CD4-positive, alpha-beta T cell treated with Interleukin-4 for 1 hour (primary cell): ENCODE results near the gene MBD5.
"Not testable (repeated sequence)": the region's sequence is repeated elsewhere in the genome, so short reads cannot be mapped to it uniquely, and the experiment has no call there.

Experiments
- DNase-seq, 2 donors: peaks; one replicate each; pipeline ENCODE4 v3.0.0-alpha.2; 2020 to 2022

Gene MBD5

GRCh38 chr2:148527488-148528340, 506.8 kb downstream of the MBD5 start:
- DNase-seq, result peak in 1 of 2 donors; percentile 18

- peak in 1 of 2 donors; percentile 53 for DNase-seq
Measured at GRCh38 chr2:148528356-148529064, 507.6 kb downstream of the MBD5 start.

- DNase-seq, result no peak
Measured at GRCh38 chr2:148529745-148530144, 508.9 kb downstream of the MBD5 start.

- DNase-seq, result no peak
Measured at GRCh38 chr2:148530350-148530749, 509.5 kb downstream of the MBD5 start.

GRCh38 chr2:148531235-148531634, 510.3 kb downstream of the MBD5 start:
- DNase-seq, result no peak

- DNase-seq, result no peak
Measured at GRCh38 chr2:148531669-148532428, 511.0 kb downstream of the MBD5 start.

GRCh38 chr2:148533004-148533403, 512.1 kb downstream of the MBD5 start:
- no peak for DNase-seq

- no peak for DNase-seq
Measured at GRCh38 chr2:148533685-148534084, 512.8 kb downstream of the MBD5 start.

- DNase-seq, result no peak
Measured at GRCh38 chr2:148534416-148535204, 513.7 kb downstream of the MBD5 start.

- DNase-seq, result no peak
Measured at GRCh38 chr2:148538375-148538774, 517.5 kb downstream of the MBD5 start.

GRCh38 chr2:148540022-148540421, 519.1 kb downstream of the MBD5 start:
- peak in 1 of 2 donors; percentile 29 for DNase-seq

- DNase-seq, result no peak
Measured at GRCh38 chr2:148541792-148542191, 520.9 kb downstream of the MBD5 start.

GRCh38 chr2:148542614-148543013, 521.7 kb downstream of the MBD5 start:
- DNase-seq, result no peak

- not testable (repeated sequence) for DNase-seq
Measured at GRCh38 chr2:148543088-148543540, 522.2 kb downstream of the MBD5 start.

GRCh38 chr2:148545390-148546256, 524.7 kb downstream of the MBD5 start:
- DNase-seq, result peak in 1 of 2 donors; percentile 42

GRCh38 chr2:148546270-148546669, 525.4 kb downstream of the MBD5 start:
- no peak for DNase-seq

- DNase-seq, result no peak
Measured at GRCh38 chr2:148548716-148549400, 528.0 kb downstream of the MBD5 start.

GRCh38 chr2:148552675-148553331, 531.9 kb downstream of the MBD5 start:
- DNase-seq, result peak; percentile 23 to 55

GRCh38 chr2:148553332-148553887, 532.5 kb downstream of the MBD5 start:
- peak in 1 of 2 donors; percentile 20 for DNase-seq
